OCI-LY1 (cell line): Measurements from ENCODE around the gene ZNF292.

ENCODE experiments used
- H2AFZ ChIP-seq: fragments of 200-600 bp; sonication (generic), shearing (Covaris generic); 2 replicates; pipeline ENCODE4 v1.6.0; 2014; ENCODE audit warnings: antibody characterized with exemption, mild to moderate bottlenecking, low read length
- H3F3A ChIP-seq: fragments of 200-600 bp; sonication (generic), shearing (Covaris generic); 2 replicates; pipeline ENCODE4 v1.6.0; 2014; ENCODE audit warnings: mild to moderate bottlenecking, antibody characterized with exemption, low read length, moderate library complexity; ENCODE audit not compliant: insufficient read depth
- H3K27ac ChIP-seq: fragments of 200-600 bp; sonication (generic); 2 replicates; pipeline ENCODE4 v1.5.1; 2014; ENCODE audit warnings: low read length, mixed run types, mild to moderate bottlenecking, low read depth; ENCODE audit not compliant: poor library complexity, severe bottlenecking
- H3K27me3 ChIP-seq: fragments of 200-600 bp; sonication (generic); 2 replicates; pipeline ENCODE4 v1.6.0; 2014; ENCODE audit warnings: antibody characterized with exemption, mild to moderate bottlenecking, low read length, moderate library complexity; ENCODE audit not compliant: insufficient read depth
- H3K36me3 ChIP-seq: fragments of 200-600 bp; sonication (generic); 2 replicates; pipeline ENCODE4 v1.6.1; 2014; ENCODE audit warnings: mild to moderate bottlenecking, antibody characterized with exemption, low read length, moderate library complexity, mixed read lengths; ENCODE audit not compliant: insufficient read depth
- H3K4me1 ChIP-seq: fragments of 200-600 bp; sonication (generic); 2 replicates; pipeline ENCODE4 v1.5.1; 2014; ENCODE audit warnings: mild to moderate bottlenecking, low read length, moderate library complexity; ENCODE audit not compliant: insufficient read depth, severe bottlenecking
- H3K4me2 ChIP-seq: fragments of 200-600 bp; sonication (generic), shearing (Covaris generic); 2 replicates; pipeline ENCODE4 v1.6.1; 2014; ENCODE audit warnings: low read length
- H3K4me3 ChIP-seq: fragments of 200-600 bp; sonication (generic); 2 replicates; pipeline ENCODE4 v1.5.1; 2014; ENCODE audit warnings: low read length, low read depth, mild to moderate bottlenecking, mixed read lengths; ENCODE audit not compliant: poor library complexity, severe bottlenecking
- H3K79me2 ChIP-seq: fragments of 200-600 bp; shearing (Covaris generic); 2 replicates; pipeline ENCODE4 v1.6.1; 2016; ENCODE audit warnings: mixed run types, low read length, mixed read lengths; ENCODE audit not compliant: insufficient read depth
- H3K9ac ChIP-seq: fragments of 200-600 bp; sonication (generic), shearing (Covaris generic); 2 replicates; pipeline ENCODE4 v1.6.1; 2014; ENCODE audit warnings: mild to moderate bottlenecking, low read length, mixed read lengths
- H3K9me2 ChIP-seq: fragments of 200-600 bp; sonication (generic), shearing (Covaris generic); 2 replicates; pipeline ENCODE4 v1.6.1; 2014; ENCODE audit warnings: low read depth, mild to moderate bottlenecking, low read length, mixed read lengths
- H3K9me3 ChIP-seq: fragments of 200-600 bp; shearing (Covaris generic); 2 replicates; pipeline ENCODE4 v1.6.1; 2014; ENCODE audit warnings: low read length, mixed read lengths
- H4K20me1 ChIP-seq: fragments of 200-600 bp; sonication (generic), shearing (Covaris generic); 2 replicates; pipeline ENCODE4 v1.6.0; 2016; ENCODE audit warnings: mild to moderate bottlenecking, low read length; ENCODE audit not compliant: insufficient read depth
- EZH2 ChIP-seq: fragments of 200-600 bp; sonication (generic), shearing (Covaris generic); IDR thresholded peaks from 2 replicates; pipeline ENCODE4 v1.8.0; 2017; ENCODE audit warnings: borderline replicate concordance, mixed run types, mild to moderate bottlenecking, antibody characterized with exemption, low read length, moderate library complexity, mixed read lengths
- TF ChIP-seq, protein P1 (sequence below): fragments of 200-600 bp; sonication (generic), shearing (Covaris generic); IDR thresholded peaks from 2 replicates; pipeline ENCODE4 v1.5.1; 2017; ENCODE audit warnings: mild to moderate bottlenecking, antibody characterized with exemption, low read length, moderate library complexity, mixed read lengths

ZNF292 gene

DNA sequence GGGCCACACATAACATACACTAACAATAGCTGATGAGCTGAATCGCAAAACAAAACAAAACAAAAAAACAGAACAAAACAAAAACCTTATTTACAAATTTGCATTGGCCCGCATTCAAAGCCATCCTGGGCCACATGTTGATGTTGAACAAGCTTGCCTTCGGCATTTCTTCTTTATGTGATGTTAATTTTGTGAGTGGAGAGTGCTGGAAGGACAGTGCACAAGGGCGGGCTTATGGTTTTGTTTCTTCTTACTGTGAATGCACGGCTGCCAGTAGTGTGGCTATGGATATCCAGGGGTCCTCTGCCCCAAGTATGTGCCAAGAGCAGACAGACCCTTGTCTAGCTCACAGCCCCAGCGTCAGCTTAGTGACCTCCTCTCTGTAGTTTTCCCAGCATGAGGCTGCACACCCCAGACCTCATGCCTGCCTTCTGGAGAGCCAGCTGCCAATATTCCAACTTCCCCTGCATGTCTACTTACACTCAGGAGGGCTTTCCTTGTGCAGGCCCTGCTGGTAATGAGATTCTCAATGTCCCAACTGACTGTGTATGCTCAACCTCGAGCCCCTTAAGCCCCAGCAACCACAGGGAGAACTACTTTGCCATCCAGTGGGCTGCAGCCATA lies 24.9 kb downstream of the ZNF292 start:
- Histone ChIP-seq H3K36me3 (peaks cover 64% of the 10 kb centered on the region), H3K4me3 (no peak overlapping the region), H4K20me1 (no peaks in the 10 kb centered on the region), H3F3A (no peaks in the 10 kb centered on the region), H3K79me2 (peaks cover 89% of the 10 kb centered on the region), H3K4me2 (no peak overlapping the region), H3K9me3 (no peaks in the 10 kb centered on the region), H3K27me3 (no peaks in the 10 kb centered on the region), H3K4me1 (no peaks in the 10 kb centered on the region), H3K27ac (no peak overlapping the region), H3K9ac (no peak overlapping the region), H3K9me2 (no peaks in the 10 kb centered on the region), H2AFZ (no peak overlapping the region)
- no peak for TF ChIP-seq EZH2
- TF ChIP-seq, protein P1, sequence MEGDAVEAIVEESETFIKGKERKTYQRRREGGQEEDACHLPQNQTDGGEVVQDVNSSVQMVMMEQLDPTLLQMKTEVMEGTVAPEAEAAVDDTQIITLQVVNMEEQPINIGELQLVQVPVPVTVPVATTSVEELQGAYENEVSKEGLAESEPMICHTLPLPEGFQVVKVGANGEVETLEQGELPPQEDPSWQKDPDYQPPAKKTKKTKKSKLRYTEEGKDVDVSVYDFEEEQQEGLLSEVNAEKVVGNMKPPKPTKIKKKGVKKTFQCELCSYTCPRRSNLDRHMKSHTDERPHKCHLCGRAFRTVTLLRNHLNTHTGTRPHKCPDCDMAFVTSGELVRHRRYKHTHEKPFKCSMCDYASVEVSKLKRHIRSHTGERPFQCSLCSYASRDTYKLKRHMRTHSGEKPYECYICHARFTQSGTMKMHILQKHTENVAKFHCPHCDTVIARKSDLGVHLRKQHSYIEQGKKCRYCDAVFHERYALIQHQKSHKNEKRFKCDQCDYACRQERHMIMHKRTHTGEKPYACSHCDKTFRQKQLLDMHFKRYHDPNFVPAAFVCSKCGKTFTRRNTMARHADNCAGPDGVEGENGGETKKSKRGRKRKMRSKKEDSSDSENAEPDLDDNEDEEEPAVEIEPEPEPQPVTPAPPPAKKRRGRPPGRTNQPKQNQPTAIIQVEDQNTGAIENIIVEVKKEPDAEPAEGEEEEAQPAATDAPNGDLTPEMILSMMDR, result no peak

- no peaks in the 10 kb centered on the region for H3F3A ChIP-seq
- no peak overlapping the region for H3K27ac ChIP-seq
- no peak overlapping the region for H2AFZ ChIP-seq
- no peaks in the 10 kb centered on the region for H3K9me2 ChIP-seq
- peaks cover 64% of the 10 kb centered on the region for H3K36me3 ChIP-seq
- no peak overlapping the region for H3K4me2 ChIP-seq
- H3K79me2 ChIP-seq, result peaks cover 80% of the 10 kb centered on the region
- TF ChIP-seq, protein P1, result no peak
- no peak for TF ChIP-seq EZH2
- H4K20me1 ChIP-seq, result 0 out of 2 replicates have a peak, but pooled peaks cover 2% of the 10 kb centered on the region
- H3K9me3 ChIP-seq, result no peaks in the 10 kb centered on the region
- H3K4me1 ChIP-seq, result no peaks in the 10 kb centered on the region
- no peaks in the 10 kb centered on the region for H3K27me3 ChIP-seq
- no peak overlapping the region for H3K9ac ChIP-seq
- no peak overlapping the region for H3K4me3 ChIP-seq
Observed at GRCh38 chr6:87181903-87182302, 26.5 kb downstream of the ZNF292 start.

GRCh38 chr6:87182321-87182720 lies 27.0 kb downstream of the ZNF292 start:
- 0 out of 2 replicates have a peak, but pooled peaks cover 2% of the 10 kb centered on the region for H4K20me1 ChIP-seq
- H3K9me2 ChIP-seq, result no peaks in the 10 kb centered on the region
- no peak for TF ChIP-seq EZH2
- TF ChIP-seq, protein P1, result no peak

More at GRCh38 chr6:87182321-87182720, 27.0 kb downstream of the ZNF292 start:
- Histone ChIP-seq H3K4me1 (no peaks in the 10 kb centered on the region), H3K4me3 (no peak overlapping the region), H3K27ac (no peak overlapping the region), H3K4me2 (no peak overlapping the region), H3K36me3 (peaks cover 60% of the 10 kb centered on the region), H2AFZ (no peak overlapping the region), H3K9ac (no peak overlapping the region), H3F3A (no peaks in the 10 kb centered on the region), H3K27me3 (no peaks in the 10 kb centered on the region), H3K79me2 (peaks cover 78% of the 10 kb centered on the region), H3K9me3 (no peaks in the 10 kb centered on the region)
